GM19395 (cell line): ENCODE data around the gene LHPP.

Experiments
- ATAC-seq: cut with Tn5 transposase; IDR thresholded peaks from one replicate; pipeline ENCODE4 v1.9.1; 2021; ENCODE audit warnings: mild to moderate bottlenecking, moderate library complexity; ENCODE audit not compliant: unreplicated experiment

LHPP gene

GRCh38 chr10:124652200-124652599 is 190.6 kb downstream of the LHPP start:
- ATAC-seq: no peak

GRCh38 chr10:124652701-124653100 is 191.1 kb downstream of the LHPP start:
- no peak for ATAC-seq

GRCh38 chr10:124653311-124653710 is 191.7 kb downstream of the LHPP start:
- ATAC-seq: no peak

- no peak for ATAC-seq
Measured at GRCh38 chr10:124653811-124654651, 192.4 kb downstream of the LHPP start.

GRCh38 chr10:124654686-124655085 is 193.1 kb downstream of the LHPP start:
- no peak for ATAC-seq

- ATAC-seq: no peak
Measured at GRCh38 chr10:124655191-124656112, 193.8 kb downstream of the LHPP start.

GRCh38 chr10:124656113-124656490 is 194.5 kb downstream of the LHPP start:
- no peak for ATAC-seq

GRCh38 chr10:124656541-124656940 is 194.9 kb downstream of the LHPP start:
- ATAC-seq: no peak

GRCh38 chr10:124657806-124658205 is 196.2 kb downstream of the LHPP start:
- no peak for ATAC-seq

- ATAC-seq: no peak
Measured at GRCh38 chr10:124658591-124659242, 197.1 kb downstream of the LHPP start.

GRCh38 chr10:124659380-124659779 is 197.8 kb downstream of the LHPP start:
- ATAC-seq: no peak

GRCh38 chr10:124660404-124661125 is 198.9 kb downstream of the LHPP start:
- no peak for ATAC-seq

- ATAC-seq: no peak
Measured at GRCh38 chr10:124661660-124662180, 200.1 kb downstream of the LHPP start.

- ATAC-seq: no peak
Measured at GRCh38 chr10:124663228-124663627, 201.6 kb downstream of the LHPP start.
